ENCODE results near the gene GPR32.

DNA sequence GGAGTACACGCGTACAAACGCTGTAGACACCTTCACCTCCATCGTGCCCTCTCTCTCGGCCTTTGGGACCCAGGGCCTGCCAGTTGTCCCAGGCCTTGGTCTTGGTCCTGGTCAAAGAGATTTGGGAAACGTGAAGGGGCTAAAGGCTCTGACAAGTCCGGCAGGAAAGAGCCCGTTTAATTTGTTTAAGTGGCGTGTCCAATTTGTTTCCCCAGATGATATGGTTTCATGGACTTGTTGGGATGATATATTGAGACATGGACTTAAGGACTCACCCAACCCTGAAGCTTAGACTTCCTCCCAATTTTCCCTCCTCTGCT is 44.4 kb upstream of the GPR32 start:
- TF ChIP-seq, protein P1, sequence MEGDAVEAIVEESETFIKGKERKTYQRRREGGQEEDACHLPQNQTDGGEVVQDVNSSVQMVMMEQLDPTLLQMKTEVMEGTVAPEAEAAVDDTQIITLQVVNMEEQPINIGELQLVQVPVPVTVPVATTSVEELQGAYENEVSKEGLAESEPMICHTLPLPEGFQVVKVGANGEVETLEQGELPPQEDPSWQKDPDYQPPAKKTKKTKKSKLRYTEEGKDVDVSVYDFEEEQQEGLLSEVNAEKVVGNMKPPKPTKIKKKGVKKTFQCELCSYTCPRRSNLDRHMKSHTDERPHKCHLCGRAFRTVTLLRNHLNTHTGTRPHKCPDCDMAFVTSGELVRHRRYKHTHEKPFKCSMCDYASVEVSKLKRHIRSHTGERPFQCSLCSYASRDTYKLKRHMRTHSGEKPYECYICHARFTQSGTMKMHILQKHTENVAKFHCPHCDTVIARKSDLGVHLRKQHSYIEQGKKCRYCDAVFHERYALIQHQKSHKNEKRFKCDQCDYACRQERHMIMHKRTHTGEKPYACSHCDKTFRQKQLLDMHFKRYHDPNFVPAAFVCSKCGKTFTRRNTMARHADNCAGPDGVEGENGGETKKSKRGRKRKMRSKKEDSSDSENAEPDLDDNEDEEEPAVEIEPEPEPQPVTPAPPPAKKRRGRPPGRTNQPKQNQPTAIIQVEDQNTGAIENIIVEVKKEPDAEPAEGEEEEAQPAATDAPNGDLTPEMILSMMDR (IDR thresholded peaks at IDR 0.05) = no peak
- TF ChIP-seq ZFX (IDR thresholded peaks at IDR 0.05; ENCODE audit: borderline replicate concordance) = no peak
